GM18861 (cell line): ENCODE data around the gene BCL2L13.
"Not testable (repeated sequence)": the region's sequence is repeated elsewhere in the genome, so short reads cannot be mapped to it uniquely, and the experiment has no call there.

Source experiments
- ATAC-seq: cut with Tn5 transposase; IDR thresholded peaks from one replicate; pipeline ENCODE4 v1.9.1; 2021; ENCODE audit not compliant: unreplicated experiment

BCL2L13 gene

GRCh38 chr22:17694752-17695151, 56.2 kb downstream of the BCL2L13 start:
- no peak for ATAC-seq

- no peak for ATAC-seq
Observed at GRCh38 chr22:17695986-17696385, 57.4 kb downstream of the BCL2L13 start.

GRCh38 chr22:17697196-17697595, 58.6 kb downstream of the BCL2L13 start:
- ATAC-seq, result not testable (repeated sequence)

GRCh38 chr22:17698276-17698675, 59.7 kb downstream of the BCL2L13 start:
- not testable (repeated sequence) for ATAC-seq

GRCh38 chr22:17698948-17699347, 60.4 kb downstream of the BCL2L13 start:
- no peak for ATAC-seq

- no peak for ATAC-seq
Observed at GRCh38 chr22:17699696-17700340, 61.3 kb downstream of the BCL2L13 start.

- no peak for ATAC-seq
Observed at GRCh38 chr22:17700778-17701177, 62.2 kb downstream of the BCL2L13 start.

GRCh38 chr22:17703811-17704210, 65.3 kb downstream of the BCL2L13 start:
- no peak for ATAC-seq

- ATAC-seq, result no peak
Observed at GRCh38 chr22:17705546-17705945, 67.0 kb downstream of the BCL2L13 start.

GRCh38 chr22:17705951-17706900, 67.7 kb downstream of the BCL2L13 start:
- ATAC-seq, result peak; percentile 82

GRCh38 chr22:17706947-17707346, 68.4 kb downstream of the BCL2L13 start:
- no peak for ATAC-seq

- no peak for ATAC-seq
Observed at GRCh38 chr22:17707526-17707925, 69.0 kb downstream of the BCL2L13 start.

- no peak for ATAC-seq
Observed at GRCh38 chr22:17710023-17710422, 71.5 kb downstream of the BCL2L13 start.

- ATAC-seq, result no peak
Observed at GRCh38 chr22:17712441-17712840, 73.9 kb downstream of the BCL2L13 start.

- ATAC-seq, result no peak
Observed at GRCh38 chr22:17716529-17716928, 78.0 kb downstream of the BCL2L13 start.

GRCh38 chr22:17717708-17718107, 79.2 kb downstream of the BCL2L13 start:
- no peak for ATAC-seq

GRCh38 chr22:17719911-17720310, 81.4 kb downstream of the BCL2L13 start:
- no peak for ATAC-seq

- no peak for ATAC-seq
Observed at GRCh38 chr22:17724241-17724640, 85.7 kb downstream of the BCL2L13 start.

GRCh38 chr22:17724678-17725499, 86.3 kb downstream of the BCL2L13 start:
- no peak for ATAC-seq

- ATAC-seq, result no peak
Observed at GRCh38 chr22:17725500-17725796, 86.9 kb downstream of the BCL2L13 start.
